ENCODE measurements around the gene HSPA12B. TPM values are rescaled to one million over a fixed set of nuclear protein-coding genes. Genes with fewer than 3 reads are reported as not detected.

HSPA12B gene
- total and polyA plus RNA-seq, 2 of the 13 experiments (the other 11 are each of a cell fraction or from before 2014, with no cell fraction given) = 0.01 TPM; not detected in 1

GRCh38 chr20:3786665-3787323 lies 54.3 kb downstream of the HSPA12B start, which contains the start of gene CENPB (continued):
- TF ChIP-seq, protein P1, sequence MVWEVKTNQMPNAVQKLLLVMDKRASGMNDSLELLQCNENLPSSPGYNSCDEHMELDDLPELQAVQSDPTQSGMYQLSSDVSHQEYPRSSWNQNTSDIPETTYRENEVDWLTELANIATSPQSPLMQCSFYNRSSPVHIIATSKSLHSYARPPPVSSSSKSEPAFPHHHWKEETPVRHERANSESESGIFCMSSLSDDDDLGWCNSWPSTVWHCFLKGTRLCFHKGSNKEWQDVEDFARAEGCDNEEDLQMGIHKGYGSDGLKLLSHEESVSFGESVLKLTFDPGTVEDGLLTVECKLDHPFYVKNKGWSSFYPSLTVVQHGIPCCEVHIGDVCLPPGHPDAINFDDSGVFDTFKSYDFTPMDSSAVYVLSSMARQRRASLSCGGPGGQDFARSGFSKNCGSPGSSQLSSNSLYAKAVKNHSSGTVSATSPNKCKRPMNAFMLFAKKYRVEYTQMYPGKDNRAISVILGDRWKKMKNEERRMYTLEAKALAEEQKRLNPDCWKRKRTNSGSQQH (CRISPR knock-in tag; IDR thresholded peaks at IDR 0.05; ENCODE audit: low read depth) = 0 out of 2 replicates have a peak, but pooled peaks have one; percentile 71
- no peak for TF ChIP-seq ZNF230 (CRISPR knock-in tag; IDR thresholded peaks at IDR 0.05)
- TF ChIP-seq FOXO1 (CRISPR knock-in tag; IDR thresholded peaks at IDR 0.05) = peak; percentile 75
- no peak for TF ChIP-seq AKAP8 (CRISPR knock-in tag; IDR thresholded peaks at IDR 0.05)
- TF ChIP-seq HNRNPLL (IDR thresholded peaks at IDR 0.05; ENCODE audit: low read depth, low read length, poor library complexity, severe bottlenecking) = peak; percentile 66
- TF ChIP-seq, protein P2, sequence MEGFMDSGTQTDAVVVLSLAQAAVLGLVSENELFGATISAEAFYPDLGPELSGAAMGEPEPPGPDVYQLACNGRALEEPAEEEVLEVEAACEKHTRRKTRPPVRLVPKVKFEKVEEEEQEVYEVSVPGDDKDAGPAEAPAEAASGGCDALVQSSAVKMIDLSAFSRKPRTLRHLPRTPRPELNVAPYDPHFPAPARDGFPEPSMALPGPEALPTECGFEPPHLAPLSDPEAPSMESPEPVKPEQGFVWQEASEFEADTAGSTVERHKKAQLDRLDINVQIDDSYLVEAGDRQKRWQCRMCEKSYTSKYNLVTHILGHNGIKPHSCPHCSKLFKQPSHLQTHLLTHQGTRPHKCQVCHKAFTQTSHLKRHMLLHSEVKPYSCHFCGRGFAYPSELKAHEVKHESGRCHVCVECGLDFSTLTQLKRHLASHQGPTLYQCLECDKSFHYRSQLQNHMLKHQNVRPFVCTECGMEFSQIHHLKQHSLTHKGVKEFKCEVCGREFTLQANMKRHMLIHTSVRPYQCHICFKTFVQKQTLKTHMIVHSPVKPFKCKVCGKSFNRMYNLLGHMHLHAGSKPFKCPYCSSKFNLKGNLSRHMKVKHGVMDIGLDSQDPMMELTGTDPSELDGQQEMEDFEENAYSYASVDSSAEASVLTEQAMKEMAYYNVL (CRISPR knock-in tag; IDR thresholded peaks at IDR 0.05; ENCODE audit: borderline replicate concordance) = peak; percentile 17; the same call in 1 of the 2 replicates
- no peak for TF ChIP-seq ZNF225 (CRISPR knock-in tag; IDR thresholded peaks at IDR 0.05)
- TF ChIP-seq ZSCAN25 (CRISPR knock-in tag; IDR thresholded peaks at IDR 0.05) = peak; percentile 84
- no peak for TF ChIP-seq ZNF781 (CRISPR knock-in tag; IDR thresholded peaks at IDR 0.05; ENCODE audit: borderline replicate concordance, not compliant biosample characterization)
- no peak for TF ChIP-seq NR2F6 (IDR thresholded peaks at IDR 0.05)
- TF ChIP-seq NR2F6 (CRISPR knock-in tag; IDR thresholded peaks at IDR 0.05) = peak; percentile 51; the same call in 1 of the 2 replicates
- TF ChIP-seq, protein P3, sequence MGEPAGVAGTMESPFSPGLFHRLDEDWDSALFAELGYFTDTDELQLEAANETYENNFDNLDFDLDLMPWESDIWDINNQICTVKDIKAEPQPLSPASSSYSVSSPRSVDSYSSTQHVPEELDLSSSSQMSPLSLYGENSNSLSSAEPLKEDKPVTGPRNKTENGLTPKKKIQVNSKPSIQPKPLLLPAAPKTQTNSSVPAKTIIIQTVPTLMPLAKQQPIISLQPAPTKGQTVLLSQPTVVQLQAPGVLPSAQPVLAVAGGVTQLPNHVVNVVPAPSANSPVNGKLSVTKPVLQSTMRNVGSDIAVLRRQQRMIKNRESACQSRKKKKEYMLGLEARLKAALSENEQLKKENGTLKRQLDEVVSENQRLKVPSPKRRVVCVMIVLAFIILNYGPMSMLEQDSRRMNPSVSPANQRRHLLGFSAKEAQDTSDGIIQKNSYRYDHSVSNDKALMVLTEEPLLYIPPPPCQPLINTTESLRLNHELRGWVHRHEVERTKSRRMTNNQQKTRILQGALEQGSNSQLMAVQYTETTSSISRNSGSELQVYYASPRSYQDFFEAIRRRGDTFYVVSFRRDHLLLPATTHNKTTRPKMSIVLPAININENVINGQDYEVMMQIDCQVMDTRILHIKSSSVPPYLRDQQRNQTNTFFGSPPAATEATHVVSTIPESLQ (CRISPR knock-in tag; conservative IDR thresholded peaks at IDR 0.05) = 0 out of 2 replicates have a peak, but pooled peaks have one; percentile 58
- peak; percentile 89 to 97 for TF ChIP-seq HMGXB4 (CRISPR knock-in tag; IDR thresholded peaks at IDR 0.05; ENCODE audit: borderline replicate concordance in 1 of 2, low read depth in 1 of 2)
- no peak; the same call in 1 of the 2 replicates for TF ChIP-seq ZNF263 (CRISPR knock-in tag; IDR thresholded peaks at IDR 0.05)
- TF ChIP-seq ZNF75D (CRISPR knock-in tag; IDR thresholded peaks at IDR 0.05; ENCODE audit: borderline replicate concordance) = no peak
- peak; percentile 24; the same call in 1 of the 2 replicates for TF ChIP-seq ZBTB38 (CRISPR knock-in tag; IDR thresholded peaks at IDR 0.05)
- TF ChIP-seq ZBTB46 (CRISPR knock-in tag; IDR thresholded peaks at IDR 0.05; ENCODE audit: borderline replicate concordance) = no peak

Data from HepG2 (cell line).